HCT116 (cell line): ENCODE data around the gene MGST1. TPM values are rescaled to one million over a fixed set of nuclear protein-coding genes. Genes with fewer than 3 reads are reported as not detected.

Experiments used
- ATAC-seq: fragments of 200-7000 bp; cut with Tn5 transposase; 2 replicates; pipeline ENCODE4 v1.9.1; 2020; ENCODE audit warnings: mild to moderate bottlenecking, moderate library complexity
- BruUV-seq: library from RNA; stranded (reverse); fragments of 400-500 nt; replicated peaks from 2 replicates; lab custom pipeline; 2021; lab: Mats Ljungman, UMichigan
- CTCF ChIA-PET: fragments of 300-600 bp; sonication (Branson Sonifier 250); formaldehyde crosslinking; loops from one replicate; lab custom pipeline; 2021; ENCODE audit warnings: antibody characterized with exemption; lab: Charles Lee
- POLR2A ChIA-PET: fragments of 300-600, 350-600 bp; sonication (Branson Sonifier 250); formaldehyde crosslinking; loops from one replicate; lab custom pipeline; 2021; ENCODE audit warnings: antibody characterized with exemption; lab: Charles Lee
- RAD21 ChIA-PET, 2 experiments: fragments of 300-600 bp; sonication (Branson Sonifier 250); formaldehyde crosslinking; loops; one replicate each; lab custom pipeline; 2023; ENCODE audit warnings: low total read pairs in 2 of 2; ENCODE audit not compliant: uncharacterized antibody in 2 of 2, unreplicated experiment in 2 of 2, low non-redundant PET in 1 of 2; lab: Charles Lee
- DNase-seq: peaks from one replicate; pipeline ENCODE4 v3.0.0-alpha.2; 2010; ENCODE audit warnings: low read depth, low spot score
- H2AFZ ChIP-seq: fragments of 200-600 bp; shearing (Covaris generic), sonication (generic); 2 replicates; pipeline ENCODE4 v1.6.1; 2017; ENCODE audit warnings: low read depth, mixed run types, mixed read lengths, antibody characterized with exemption, low read length; ENCODE audit not compliant: poor library complexity, severe bottlenecking
- H3K27ac ChIP-seq: 2 replicates; pipeline ENCODE4 v1.5.1; 2012; ENCODE audit warnings: low read depth, low read length
- H3K27me3 ChIP-seq: fragments of 200-600 bp; sonication (generic); 2 replicates; pipeline ENCODE4 v1.6.1; 2016; ENCODE audit warnings: mixed run types, low read length, mixed read lengths; ENCODE audit not compliant: insufficient read depth
- H3K36me3 ChIP-seq, 2 experiments: fragments of 200-500 bp in 1 of 2; fragments of 200-600 bp in 1 of 2; sonication (Bioruptor generic) in 1 of 2; sonication (generic) in 1 of 2; 2 replicates each; pipeline versions ENCODE4 v1.5.1 to v1.6.1; 2014 to 2016; ENCODE audit warnings: low read length in 2 of 2, inconsistent platforms in 1 of 2, mixed read lengths in 1 of 2, mixed run types in 1 of 2; ENCODE audit not compliant: insufficient read depth in 2 of 2, control insufficient read depth in 1 of 2
- H3K4me1 ChIP-seq, 2 experiments: fragments of 200-600 bp in 1 of 2; sonication (generic) in 1 of 2; 2 replicates each; pipeline versions ENCODE4 v1.5.1 to v1.6.1; 2012 to 2017; ENCODE audit warnings: low read length in 2 of 2, inconsistent platforms in 1 of 2, mild to moderate bottlenecking in 1 of 2, mixed read lengths in 1 of 2, mixed run types in 1 of 2, moderate library complexity in 1 of 2; ENCODE audit not compliant: insufficient read depth in 2 of 2, control insufficient read depth in 1 of 2
- H3K4me2 ChIP-seq: fragments of 200-600 bp; sonication (generic); 2 replicates; pipeline ENCODE4 v1.6.1; 2017; ENCODE audit warnings: mixed run types, low read length, mixed read lengths
- H3K4me3 ChIP-seq, 2 experiments: fragments of 200-600 bp in 1 of 2; sonication (generic) in 1 of 2; replicated peaks in 1 of 2; 2 replicates each; pipeline ENCODE4 v1.5.1; 2011 to 2016; ENCODE audit warnings: low read length in 2 of 2, control low read depth in 1 of 2, low read depth in 1 of 2, mild to moderate bottlenecking in 1 of 2, mixed read lengths in 1 of 2, mixed run types in 1 of 2
- H3K79me2 ChIP-seq: fragments of 200-600 bp; sonication (generic); 2 replicates; pipeline ENCODE4 v1.6.1; 2017; ENCODE audit warnings: mild to moderate bottlenecking, mixed run types, low read length, moderate library complexity, mixed read lengths; ENCODE audit not compliant: insufficient read depth
- H3K9ac ChIP-seq: fragments of 200-600 bp; sonication (generic); 2 replicates; pipeline ENCODE4 v1.6.1; 2016; ENCODE audit warnings: low read length, mixed read lengths
- H3K9me2 ChIP-seq: fragments of 200-600 bp; sonication (generic), shearing (Covaris generic); 2 replicates; pipeline ENCODE4 v1.6.1; 2017; ENCODE audit warnings: mixed run types, mild to moderate bottlenecking, moderate library complexity; ENCODE audit not compliant: insufficient read depth
- H3K9me3 ChIP-seq, 2 experiments: fragments of 200-500 bp in 1 of 2; fragments of 200-600 bp in 1 of 2; sonication (Bioruptor generic) in 1 of 2; sonication (generic) in 1 of 2; 2 replicates each; pipeline ENCODE4 v1.6.1; 2014 to 2017; ENCODE audit warnings: low read length in 2 of 2, mixed read lengths in 2 of 2, inconsistent platforms in 1 of 2, low read depth in 1 of 2, mild to moderate bottlenecking in 1 of 2, mixed run types in 1 of 2, moderate library complexity in 1 of 2; ENCODE audit not compliant: control insufficient read depth in 1 of 2, insufficient read depth in 1 of 2
- H4K20me1 ChIP-seq: fragments of 200-600 bp; sonication (generic), shearing (Covaris generic); 2 replicates; pipeline ENCODE4 v1.6.1; 2017; ENCODE audit warnings: mixed run types, mild to moderate bottlenecking, moderate library complexity; ENCODE audit not compliant: insufficient read depth
- ATF3 ChIP-seq: IDR thresholded peaks from 2 replicates; pipeline ENCODE4 v1.6.1; 2012
- CBX3 ChIP-seq: IDR thresholded peaks from 2 replicates; pipeline ENCODE4 v1.6.1; 2012; ENCODE audit warnings: low read depth
- CTCF ChIP-seq, 3 experiments: fragments of 200-600 bp in 1 of 3; sonication (generic) in 1 of 3; IDR thresholded peaks in 2 of 3; conservative IDR thresholded peaks in 1 of 3; 2 replicates each; pipeline ENCODE4 v1.5.1; 2012 to 2017; ENCODE audit warnings: low read depth in 2 of 3, low read length in 2 of 3, antibody characterized with exemption in 1 of 3, borderline replicate concordance in 1 of 3, control low read depth in 1 of 3, mild to moderate bottlenecking in 1 of 3, mixed read lengths in 1 of 3, mixed run types in 1 of 3, moderate library complexity in 1 of 3; ENCODE audit not compliant: insufficient read depth in 1 of 3
- EGR1 ChIP-seq: IDR thresholded peaks from 2 replicates; pipeline ENCODE4 v1.6.1; 2012; ENCODE audit warnings: low read depth
- ELF1 ChIP-seq: IDR thresholded peaks from 2 replicates; pipeline ENCODE4 v1.6.1; 2012; ENCODE audit warnings: low read depth, borderline replicate concordance
- EZH2phosphoT487 ChIP-seq: fragments of 200-600 bp; IDR thresholded peaks from 2 replicates; pipeline ENCODE4 v1.6.1; 2018; ENCODE audit warnings: antibody characterized with exemption, borderline replicate concordance
- FOSL1 ChIP-seq: IDR thresholded peaks from 2 replicates; pipeline ENCODE4 v1.6.1; 2012; ENCODE audit warnings: low read depth
- JUND ChIP-seq: IDR thresholded peaks from 2 replicates; pipeline ENCODE4 v1.6.1; 2012
- MAX ChIP-seq: IDR thresholded peaks from 2 replicates; pipeline ENCODE4 v1.6.1; 2012
- POLR2A ChIP-seq: IDR thresholded peaks from 2 replicates; pipeline ENCODE4 v1.7.0; 2011; ENCODE audit warnings: borderline replicate concordance; ENCODE audit not compliant: insufficient read depth, insufficient read length; ENCODE audit errors: extremely low read depth
- POLR2AphosphoS5 ChIP-seq: IDR thresholded peaks from 2 replicates; pipeline ENCODE4 v1.6.1; 2011; ENCODE audit warnings: mild to moderate bottlenecking, low read depth, low read length, moderate library complexity
- RAD21 ChIP-seq: IDR thresholded peaks from 2 replicates; pipeline ENCODE4 v1.6.1; 2012; ENCODE audit warnings: low read depth, mild to moderate bottlenecking
- REST ChIP-seq: IDR thresholded peaks from 2 replicates; pipeline ENCODE4 v1.6.1; 2012; ENCODE audit warnings: low read depth
- SIN3A ChIP-seq: IDR thresholded peaks from 2 replicates; pipeline ENCODE4 v1.6.1; 2012; ENCODE audit warnings: low read depth
- SP1 ChIP-seq: IDR thresholded peaks from 2 replicates; pipeline ENCODE4 v1.6.1; 2012; ENCODE audit warnings: low read depth
- TCF7L2 ChIP-seq: IDR thresholded peaks from 2 replicates; pipeline ENCODE4 v1.7.0; 2011; ENCODE audit warnings: borderline replicate concordance, inconsistent platforms; ENCODE audit not compliant: insufficient read depth, insufficient read length; ENCODE audit errors: extremely low read depth
- YY1 ChIP-seq: IDR thresholded peaks from 2 replicates; pipeline ENCODE4 v1.6.1; 2011; ENCODE audit warnings: low read length, low read depth, moderate library complexity, mild to moderate bottlenecking; ENCODE audit not compliant: insufficient replicate concordance; ENCODE audit errors: extremely low read depth
- ZBTB33 ChIP-seq: IDR thresholded peaks from 2 replicates; pipeline ENCODE4 v1.6.1; 2011; ENCODE audit warnings: mild to moderate bottlenecking, low read length, moderate library complexity; ENCODE audit not compliant: insufficient replicate concordance; ENCODE audit errors: extremely low read depth
- ZFX ChIP-seq: fragments of 450-650 bp; IDR thresholded peaks from 2 replicates; pipeline ENCODE4 v1.6.1; 2017
- ZNF274 ChIP-seq: fragments of 200-500 bp; sonication (Bioruptor generic); IDR thresholded peaks from 2 replicates; pipeline ENCODE4 v1.6.1; 2014; ENCODE audit warnings: mild to moderate bottlenecking, low read depth, low read length, inconsistent platforms
- intact Hi-C: fragments of 100-400 bp; cut with micrococcal nuclease; formaldehyde crosslinking; loops from 2 replicates; pipeline ENCODE4 v1.10.0; 2022
- total RNA-seq: library from RNA; stranded (reverse); gene quantifications from one replicate; pipeline ENCODE4 v1.2.1, GENCODE V29; 2021; ENCODE audit not compliant: unreplicated experiment

MGST1 gene
- total RNA-seq, 1 experiment from 2014 or later = 111 TPM

- Histone ChIP-seq H3K4me3 (no peak overlapping the region), H2AFZ (no peak overlapping the region), H3K36me3 (no peaks in the 10 kb centered on the region), H4K20me1 (no peaks in the 10 kb centered on the region), H3K27ac (no peak overlapping the region), H3K4me2 (no peak overlapping the region), H3K27me3 (no peaks in the 10 kb centered on the region), H3K9me2 (no peaks in the 10 kb centered on the region), H3K9ac (no peak overlapping the region), H3K9me3 (no peaks in the 10 kb centered on the region), H3K4me1 (no peaks in the 10 kb centered on the region), H3K79me2 (no peaks in the 10 kb centered on the region)
- TF ChIP-seq MAX (no peak), RAD21 (no peak), CBX3 (no peak), EGR1 (no peak), ZNF274 (no peak), ZFX (no peak), YY1 (no peak), SIN3A (no peak), JUND (no peak), ZBTB33 (no peak), EZH2phosphoT487 (no peak), ATF3 (no peak), TCF7L2 (no peak), FOSL1 (no peak), ELF1 (no peak), SP1 (no peak), POLR2A (no peak), POLR2AphosphoS5 (no peak), CTCF (IDR thresholded peaks at IDR 0.05 in 2 of 3, conservative IDR thresholded peaks at IDR 0.05 in 1 of 3; ENCODE audit: borderline replicate concordance in 1 of 3, insufficient read depth in 1 of 3, low read depth in 2 of 3, low read length in 2 of 3) (no peak), REST (no peak)
- POLR2A ChIA-PET = no interaction called here
- no TSS peak for BruUV-seq
- ATAC-seq (no peak), DNase-seq (no peak)
- CTCF ChIA-PET = no interaction called here
- RAD21 ChIA-PET = no interaction called here
- intact Hi-C loops = no loop called here
Observed at GRCh38 chr12:16300122-16300521, 47.3 kb upstream of the MGST1 start.
